Measurements from ENCODE around the gene CCDC63. TPM values are rescaled to one million over a fixed set of nuclear protein-coding genes. Genes with fewer than 3 reads are reported as not detected.

Gene CCDC63
- not detected in 2 replicates for total RNA-seq (2012; rRNA removed)

- H3K4me1 ChIP-seq (ENCODE audit: control insufficient read depth, insufficient read depth, low read length), result peaks cover 6% of the 10 kb centered on the region
- H3K9me3 ChIP-seq (replicated peaks; ENCODE audit: low read length), result no peaks in the 10 kb centered on the region
- H3K9ac ChIP-seq (ENCODE audit: low read depth, low read length), result no peak within 1 kb of the TSS
- peaks cover 66% of the 10 kb centered on the region for H3K27me3 ChIP-seq (ENCODE audit: control insufficient read depth, insufficient read depth, low read length)
- H3K4me3 ChIP-seq (ENCODE audit: low read length), result peak within 1 kb of the TSS; percentile 20
- H3K4me2 ChIP-seq (ENCODE audit: low read length), result peak within 1 kb of the TSS; percentile 16
- H3K36me3 ChIP-seq (ENCODE audit: insufficient read depth, low read length), result no peaks in the 10 kb centered on the region
Observed at GRCh38 chr12:110846615-110847566, at the start of gene CCDC63. CCDC63 (plus strand) TSS chr12:110846987; CDS start chr12:110852955, 5,968 bp downstream.

- H3K4me1 ChIP-seq (ENCODE audit: control insufficient read depth, insufficient read depth, low read length), result peaks cover 14% of the 10 kb centered on the region
- H3K9me3 ChIP-seq (replicated peaks; ENCODE audit: low read length), result no peaks in the 10 kb centered on the region
- no peak overlapping the region for H3K4me2 ChIP-seq (ENCODE audit: low read length)
- no peak overlapping the region for H3K9ac ChIP-seq (ENCODE audit: low read depth, low read length)
- H3K4me3 ChIP-seq (ENCODE audit: low read length), result no peak overlapping the region
- H3K36me3 ChIP-seq (ENCODE audit: insufficient read depth, low read length), result no peaks in the 10 kb centered on the region
- H3K27me3 ChIP-seq (ENCODE audit: control insufficient read depth, insufficient read depth, low read length), result no peaks in the 10 kb centered on the region
Observed at GRCh38 chr12:110798461-110798860, 48.3 kb upstream of the CCDC63 start.

- no peaks in the 10 kb centered on the region for H3K4me1 ChIP-seq (ENCODE audit: control insufficient read depth, insufficient read depth, low read length)
- no peaks in the 10 kb centered on the region for H3K36me3 ChIP-seq (ENCODE audit: insufficient read depth, low read length)
Observed at GRCh38 chr12:110802489-110802888, 44.3 kb upstream of the CCDC63 start.

GRCh38 chr12:110804406-110804805 is 42.4 kb upstream of the CCDC63 start:
- no peaks in the 10 kb centered on the region for H3K36me3 ChIP-seq (ENCODE audit: insufficient read depth, low read length)
- H3K4me3 ChIP-seq (ENCODE audit: low read length), result no peak overlapping the region
- no peak overlapping the region for H3K9ac ChIP-seq (ENCODE audit: low read depth, low read length)
- no peaks in the 10 kb centered on the region for H3K4me1 ChIP-seq (ENCODE audit: control insufficient read depth, insufficient read depth, low read length)
- H3K9me3 ChIP-seq (replicated peaks; ENCODE audit: low read length), result peaks cover 6% of the 10 kb centered on the region
- peaks cover 2% of the 10 kb centered on the region for H3K27me3 ChIP-seq (ENCODE audit: control insufficient read depth, insufficient read depth, low read length)
- H3K4me2 ChIP-seq (ENCODE audit: low read length), result no peak overlapping the region

More at GRCh38 chr12:110802489-110802888, 44.3 kb upstream of the CCDC63 start:
- H3K9ac ChIP-seq (ENCODE audit: low read depth, low read length), result no peak overlapping the region
- H3K4me3 ChIP-seq (ENCODE audit: low read length), result no peak overlapping the region
- H3K4me2 ChIP-seq (ENCODE audit: low read length), result no peak overlapping the region
- H3K27me3 ChIP-seq (ENCODE audit: control insufficient read depth, insufficient read depth, low read length), result no peaks in the 10 kb centered on the region
- peaks cover 6% of the 10 kb centered on the region for H3K9me3 ChIP-seq (replicated peaks; ENCODE audit: low read length)

GRCh38 chr12:110807640-110808039 is 39.1 kb upstream of the CCDC63 start:
- no peaks in the 10 kb centered on the region for H3K4me1 ChIP-seq (ENCODE audit: control insufficient read depth, insufficient read depth, low read length)
- peaks cover 6% of the 10 kb centered on the region for H3K9me3 ChIP-seq (replicated peaks; ENCODE audit: low read length)
- H3K36me3 ChIP-seq (ENCODE audit: insufficient read depth, low read length), result no peaks in the 10 kb centered on the region
- H3K9ac ChIP-seq (ENCODE audit: low read depth, low read length), result no peak overlapping the region
- H3K4me2 ChIP-seq (ENCODE audit: low read length), result no peak overlapping the region
- no peak overlapping the region for H3K4me3 ChIP-seq (ENCODE audit: low read length)
- peaks cover 9% of the 10 kb centered on the region for H3K27me3 ChIP-seq (ENCODE audit: control insufficient read depth, insufficient read depth, low read length)

GRCh38 chr12:110809149-110809548 is 37.6 kb upstream of the CCDC63 start:
- H3K4me2 ChIP-seq (ENCODE audit: low read length), result no peak overlapping the region
- H3K9ac ChIP-seq (ENCODE audit: low read depth, low read length), result no peak overlapping the region
- no peak overlapping the region for H3K4me3 ChIP-seq (ENCODE audit: low read length)
- no peaks in the 10 kb centered on the region for H3K4me1 ChIP-seq (ENCODE audit: control insufficient read depth, insufficient read depth, low read length)
- peaks cover 15% of the 10 kb centered on the region for H3K27me3 ChIP-seq (ENCODE audit: control insufficient read depth, insufficient read depth, low read length)
- H3K36me3 ChIP-seq (ENCODE audit: insufficient read depth, low read length), result no peaks in the 10 kb centered on the region
- H3K9me3 ChIP-seq (replicated peaks; ENCODE audit: low read length), result peaks cover 4% of the 10 kb centered on the region

GRCh38 chr12:110811972-110812371 is 34.8 kb upstream of the CCDC63 start:
- Histone ChIP-seq H3K9ac (ENCODE audit: low read depth, low read length) (no peak overlapping the region), H3K4me3 (ENCODE audit: low read length) (no peak overlapping the region), H3K9me3 (replicated peaks; ENCODE audit: low read length) (no peaks in the 10 kb centered on the region), H3K4me2 (ENCODE audit: low read length) (no peak overlapping the region), H3K4me1 (ENCODE audit: control insufficient read depth, insufficient read depth, low read length) (no peaks in the 10 kb centered on the region), H3K27me3 (ENCODE audit: control insufficient read depth, insufficient read depth, low read length) (peaks cover 31% of the 10 kb centered on the region), H3K36me3 (ENCODE audit: insufficient read depth, low read length) (no peaks in the 10 kb centered on the region)

- no peaks in the 10 kb centered on the region for H3K4me1 ChIP-seq (ENCODE audit: control insufficient read depth, insufficient read depth, low read length)
- no peaks in the 10 kb centered on the region for H3K36me3 ChIP-seq (ENCODE audit: insufficient read depth, low read length)
- no peak overlapping the region for H3K9ac ChIP-seq (ENCODE audit: low read depth, low read length)
- no peak overlapping the region for H3K4me3 ChIP-seq (ENCODE audit: low read length)
- no peak overlapping the region for H3K4me2 ChIP-seq (ENCODE audit: low read length)
- no peaks in the 10 kb centered on the region for H3K9me3 ChIP-seq (replicated peaks; ENCODE audit: low read length)
- peaks cover 32% of the 10 kb centered on the region for H3K27me3 ChIP-seq (ENCODE audit: control insufficient read depth, insufficient read depth, low read length)
Observed at GRCh38 chr12:110813285-110813684, 33.5 kb upstream of the CCDC63 start.

- Histone ChIP-seq H3K4me3 (ENCODE audit: low read length) (no peak overlapping the region), H3K4me1 (ENCODE audit: control insufficient read depth, insufficient read depth, low read length) (no peaks in the 10 kb centered on the region), H3K4me2 (ENCODE audit: low read length) (no peak overlapping the region), H3K36me3 (ENCODE audit: insufficient read depth, low read length) (no peaks in the 10 kb centered on the region), H3K9ac (ENCODE audit: low read depth, low read length) (no peak overlapping the region), H3K9me3 (replicated peaks; ENCODE audit: low read length) (no peaks in the 10 kb centered on the region), H3K27me3 (ENCODE audit: control insufficient read depth, insufficient read depth, low read length) (peaks cover 32% of the 10 kb centered on the region)
Observed at GRCh38 chr12:110813756-110814155, 33.0 kb upstream of the CCDC63 start.

GRCh38 chr12:110816248-110816647 is 30.5 kb upstream of the CCDC63 start:
- H3K4me1 ChIP-seq (ENCODE audit: control insufficient read depth, insufficient read depth, low read length), result no peaks in the 10 kb centered on the region
- no peaks in the 10 kb centered on the region for H3K36me3 ChIP-seq (ENCODE audit: insufficient read depth, low read length)
- H3K27me3 ChIP-seq (ENCODE audit: control insufficient read depth, insufficient read depth, low read length), result peaks cover 30% of the 10 kb centered on the region
- H3K4me3 ChIP-seq (ENCODE audit: low read length), result no peak overlapping the region
- no peak overlapping the region for H3K9ac ChIP-seq (ENCODE audit: low read depth, low read length)
- no peak overlapping the region for H3K4me2 ChIP-seq (ENCODE audit: low read length)
- no peaks in the 10 kb centered on the region for H3K9me3 ChIP-seq (replicated peaks; ENCODE audit: low read length)

GRCh38 chr12:110816779-110817178 is 30.0 kb upstream of the CCDC63 start:
- Histone ChIP-seq H3K27me3 (ENCODE audit: control insufficient read depth, insufficient read depth, low read length) (peaks cover 25% of the 10 kb centered on the region), H3K9me3 (replicated peaks; ENCODE audit: low read length) (no peaks in the 10 kb centered on the region), H3K4me2 (ENCODE audit: low read length) (no peak overlapping the region), H3K9ac (ENCODE audit: low read depth, low read length) (no peak overlapping the region), H3K36me3 (ENCODE audit: insufficient read depth, low read length) (no peaks in the 10 kb centered on the region), H3K4me1 (ENCODE audit: control insufficient read depth, insufficient read depth, low read length) (no peaks in the 10 kb centered on the region), H3K4me3 (ENCODE audit: low read length) (no peak overlapping the region)

GRCh38 chr12:110818511-110818910 is 28.3 kb upstream of the CCDC63 start:
- H3K36me3 ChIP-seq (ENCODE audit: insufficient read depth, low read length), result no peaks in the 10 kb centered on the region
- no peak overlapping the region for H3K4me2 ChIP-seq (ENCODE audit: low read length)
- H3K9me3 ChIP-seq (replicated peaks; ENCODE audit: low read length), result no peaks in the 10 kb centered on the region
- H3K27me3 ChIP-seq (ENCODE audit: control insufficient read depth, insufficient read depth, low read length), result peaks cover 28% of the 10 kb centered on the region
- H3K4me3 ChIP-seq (ENCODE audit: low read length), result no peak overlapping the region
- no peaks in the 10 kb centered on the region for H3K4me1 ChIP-seq (ENCODE audit: control insufficient read depth, insufficient read depth, low read length)
- H3K9ac ChIP-seq (ENCODE audit: low read depth, low read length), result no peak overlapping the region

Data from skeletal muscle satellite cell (primary cell).